Activated T-cell treated with anti-CD3 and anti-CD28 coated beads, Interleukin-2, amount 50 U/mL, for 4 hours (primary cell): ENCODE data around the gene TUBAL3. TPM values are rescaled to one million over a fixed set of nuclear protein-coding genes. Genes with fewer than 3 reads are reported as not detected.
"Not testable (repeated sequence)": the region's sequence is repeated elsewhere in the genome, so short reads cannot be mapped to it uniquely, and the experiment has no call there.

ENCODE experiments used
- ATAC-seq, 2 donors: fragments of 200-7000 bp; cut with Tn5 transposase; one replicate each; pipeline ENCODE4 v1.10.0; 2021
- DNase-seq: peaks from one replicate; pipeline ENCODE4 v3.0.0-alpha.2; 2020
- H3K27me3 Mint-ChIP-seq: one replicate; pipeline ENCODE4 v1.8.0; 2021; ENCODE audit warnings: low read depth, mixed read lengths
- H3K36me3 Mint-ChIP-seq: one replicate; pipeline ENCODE4 v1.8.0; 2022; ENCODE audit warnings: mixed read lengths; ENCODE audit not compliant: insufficient read depth
- H3K4me1 Mint-ChIP-seq: one replicate; pipeline ENCODE4 v1.8.0; 2021; ENCODE audit warnings: low read depth, mixed read lengths
- H3K4me3 Mint-ChIP-seq: one replicate; pipeline ENCODE4 v1.8.0; 2021; ENCODE audit warnings: mild to moderate bottlenecking, moderate library complexity, mixed read lengths
- H3K9me3 Mint-ChIP-seq: one replicate; pipeline ENCODE4 v1.8.0; 2021; ENCODE audit warnings: mixed read lengths
- total RNA-seq, 3 donors: library from RNA; stranded (reverse); gene quantifications; one replicate each; pipeline ENCODE4 v1.2.1, GENCODE V29; 2021

Gene TUBAL3
- total RNA-seq, 3 donors from 2014 or later = not detected

DNA sequence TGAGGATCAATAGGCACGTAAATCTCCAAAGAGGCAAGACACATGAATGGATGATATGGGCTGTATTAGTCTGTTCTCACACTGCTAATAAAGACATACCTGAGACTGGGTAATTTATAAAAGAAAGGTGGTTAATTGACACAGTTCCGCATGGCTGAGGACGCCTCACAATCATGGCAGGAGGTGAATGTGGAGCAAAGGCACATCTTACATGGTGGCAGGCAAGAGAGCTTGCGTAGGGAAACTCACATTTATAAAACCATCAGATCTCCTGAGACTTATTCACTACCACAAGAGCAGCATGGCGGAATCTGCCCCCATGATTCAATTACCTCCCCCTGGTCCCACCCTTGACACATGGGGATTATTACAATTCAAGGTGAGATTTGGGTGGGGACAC, 25.4 kb downstream of the TUBAL3 start:
- not testable (repeated sequence) for ATAC-seq, DNase-seq, H3K4me1 Mint-ChIP-seq, H3K9me3 Mint-ChIP-seq, H3K4me3 Mint-ChIP-seq, H3K27me3 Mint-ChIP-seq, H3K36me3 Mint-ChIP-seq

- Mint-ChIP-seq H3K9me3 (peaks cover 4% of the 10 kb centered on the region), H3K4me1 (no peaks in the 10 kb centered on the region), H3K4me3 (no peak overlapping the region), H3K36me3 (no peaks in the 10 kb centered on the region), H3K27me3 (peaks cover 6% of the 10 kb centered on the region)
- no peak for DNase-seq
- no peak for ATAC-seq
These were observed 28.2 kb downstream of the TUBAL3 start for GRCh38 chr10:5376450-5376849.

DNA sequence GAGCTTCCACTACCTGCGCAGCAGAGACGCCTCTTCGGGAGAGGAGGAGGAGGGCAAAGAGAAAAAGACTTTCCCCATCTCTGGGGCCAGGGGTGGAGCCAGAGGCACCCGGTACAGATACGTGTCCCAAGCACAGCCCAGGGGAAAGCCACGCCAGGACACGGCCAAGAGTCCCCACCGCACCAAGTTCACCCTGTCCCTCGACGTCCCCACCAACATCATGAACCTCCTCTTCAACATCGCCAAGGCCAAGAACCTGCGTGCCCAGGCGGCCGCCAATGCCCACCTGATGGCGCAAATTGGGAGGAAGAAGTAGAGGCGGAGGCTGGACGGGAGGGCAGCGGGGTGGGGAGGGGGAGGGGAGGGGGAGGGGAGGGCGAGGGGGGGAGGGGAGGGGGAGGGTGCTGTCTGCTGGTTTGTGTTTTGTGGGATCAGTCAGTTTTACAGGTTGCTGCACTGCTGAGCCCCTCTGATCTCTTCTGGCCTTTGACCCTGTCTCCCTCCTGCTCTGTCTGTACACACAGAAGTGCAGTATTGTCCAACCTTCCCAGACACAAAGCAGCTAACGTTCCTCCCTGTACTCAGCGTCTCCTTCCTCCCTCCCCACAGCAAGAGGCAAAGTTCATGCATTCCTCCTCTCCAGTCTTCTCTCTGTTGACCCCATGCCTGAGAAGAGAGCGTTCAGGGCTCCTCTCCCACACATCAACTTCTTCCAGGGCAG, 30.6 kb downstream of the TUBAL3 start:
- DNase-seq (no peak), ATAC-seq (no peak)
- Mint-ChIP-seq H3K9me3 (peaks cover under 1% of the 10 kb centered on the region), H3K36me3 (no peaks in the 10 kb centered on the region), H3K4me1 (no peaks in the 10 kb centered on the region), H3K4me3 (no peak overlapping the region), H3K27me3 (peaks cover 6% of the 10 kb centered on the region)

- H3K4me3 Mint-ChIP-seq = no peak overlapping the region
- no peaks in the 10 kb centered on the region for H3K4me1 Mint-ChIP-seq
- peaks cover 6% of the 10 kb centered on the region for H3K27me3 Mint-ChIP-seq
- H3K36me3 Mint-ChIP-seq = no peaks in the 10 kb centered on the region
- ATAC-seq (no peak), DNase-seq (no peak)
- H3K9me3 Mint-ChIP-seq = no peaks in the 10 kb centered on the region
These were observed 31.3 kb downstream of the TUBAL3 start for GRCh38 chr10:5373307-5373706.

- no peaks in the 10 kb centered on the region for H3K4me1 Mint-ChIP-seq
- no peak overlapping the region for H3K4me3 Mint-ChIP-seq
These were observed 33.9 kb downstream of the TUBAL3 start for GRCh38 chr10:5370493-5371352.

GRCh38 chr10:5369362-5370158, 35.1 kb downstream of the TUBAL3 start:
- Mint-ChIP-seq H3K4me3 (no peak overlapping the region), H3K4me1 (no peaks in the 10 kb centered on the region), H3K27me3 (peaks cover 4% of the 10 kb centered on the region), H3K36me3 (no peaks in the 10 kb centered on the region), H3K9me3 (no peaks in the 10 kb centered on the region)
- DNase-seq (no peak), ATAC-seq (no peak)

More at GRCh38 chr10:5370493-5371352, 33.9 kb downstream of the TUBAL3 start:
- Mint-ChIP-seq H3K9me3 (no peaks in the 10 kb centered on the region), H3K27me3 (peaks cover 6% of the 10 kb centered on the region), H3K36me3 (no peaks in the 10 kb centered on the region)
- ATAC-seq (no peak), DNase-seq (no peak)

DNA sequence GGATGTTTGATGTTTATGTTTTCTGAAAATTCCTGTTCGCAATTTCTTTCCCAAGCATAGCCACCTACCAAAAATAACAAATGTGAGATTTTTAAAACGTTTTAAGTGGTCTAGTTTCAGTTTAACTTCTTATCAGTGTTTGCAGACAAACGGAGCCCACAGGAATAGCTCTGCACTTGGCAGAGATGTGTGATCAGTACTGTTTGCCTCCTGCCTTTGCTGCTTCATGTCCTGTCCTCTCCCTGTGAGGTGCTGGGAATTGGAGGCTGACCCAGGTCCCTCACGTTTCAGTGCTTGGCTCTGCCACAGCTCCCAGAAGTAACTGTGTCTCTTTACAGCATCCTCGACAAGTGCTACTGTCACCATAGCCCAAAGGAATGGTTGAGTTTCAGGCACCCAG, 38.7 kb downstream of the TUBAL3 start:
- Mint-ChIP-seq H3K4me1 (no peaks in the 10 kb centered on the region), H3K4me3 (no peak overlapping the region), H3K27me3 (peaks cover 11% of the 10 kb centered on the region), H3K9me3 (no peaks in the 10 kb centered on the region), H3K36me3 (no peaks in the 10 kb centered on the region)
- no peak for DNase-seq
- no peak for ATAC-seq

GRCh38 chr10:5364890-5365338, 39.7 kb downstream of the TUBAL3 start, which contains the start of gene UCN3:
Gene UCN3 (plus strand): TSS chr10:5364966. CDS start chr10:5373721, 8,755 bp downstream.
- Mint-ChIP-seq H3K27me3 (peaks cover 12% of the 10 kb centered on the region), H3K4me3 (no peak within 1 kb of the TSS), H3K9me3 (no peaks in the 10 kb centered on the region), H3K36me3 (no peaks in the 10 kb centered on the region), H3K4me1 (no peaks in the 10 kb centered on the region)
- ATAC-seq = no peak
- no peak for DNase-seq

GRCh38 chr10:5364374-5364773, 40.3 kb downstream of the TUBAL3 start:
- H3K27me3 Mint-ChIP-seq = peaks cover 16% of the 10 kb centered on the region
- DNase-seq (no peak), ATAC-seq (no peak)
- no peak overlapping the region for H3K4me3 Mint-ChIP-seq
- H3K4me1 Mint-ChIP-seq = no peaks in the 10 kb centered on the region
- H3K36me3 Mint-ChIP-seq = no peaks in the 10 kb centered on the region
- H3K9me3 Mint-ChIP-seq = no peaks in the 10 kb centered on the region

- ATAC-seq (no peak), DNase-seq (no peak)
- no peaks in the 10 kb centered on the region for H3K9me3 Mint-ChIP-seq
- H3K4me3 Mint-ChIP-seq = no peak overlapping the region
- peaks cover 16% of the 10 kb centered on the region for H3K27me3 Mint-ChIP-seq
- no peaks in the 10 kb centered on the region for H3K36me3 Mint-ChIP-seq
- H3K4me1 Mint-ChIP-seq = no peaks in the 10 kb centered on the region
These were observed 41.8 kb downstream of the TUBAL3 start for GRCh38 chr10:5362873-5363272.

- no peaks in the 10 kb centered on the region for H3K9me3 Mint-ChIP-seq
- no peak overlapping the region for H3K4me3 Mint-ChIP-seq
- no peak for DNase-seq
- H3K36me3 Mint-ChIP-seq = no peaks in the 10 kb centered on the region
- H3K4me1 Mint-ChIP-seq = no peaks in the 10 kb centered on the region
- peaks cover 18% of the 10 kb centered on the region for H3K27me3 Mint-ChIP-seq
- ATAC-seq = peak in 1 of 2 donors; percentile 43
These were observed 42.7 kb downstream of the TUBAL3 start for GRCh38 chr10:5361966-5362365.

GRCh38 chr10:5360318-5360915, 44.2 kb downstream of the TUBAL3 start:
- DNase-seq = no peak
- no peak overlapping the region for H3K4me3 Mint-ChIP-seq

DNA sequence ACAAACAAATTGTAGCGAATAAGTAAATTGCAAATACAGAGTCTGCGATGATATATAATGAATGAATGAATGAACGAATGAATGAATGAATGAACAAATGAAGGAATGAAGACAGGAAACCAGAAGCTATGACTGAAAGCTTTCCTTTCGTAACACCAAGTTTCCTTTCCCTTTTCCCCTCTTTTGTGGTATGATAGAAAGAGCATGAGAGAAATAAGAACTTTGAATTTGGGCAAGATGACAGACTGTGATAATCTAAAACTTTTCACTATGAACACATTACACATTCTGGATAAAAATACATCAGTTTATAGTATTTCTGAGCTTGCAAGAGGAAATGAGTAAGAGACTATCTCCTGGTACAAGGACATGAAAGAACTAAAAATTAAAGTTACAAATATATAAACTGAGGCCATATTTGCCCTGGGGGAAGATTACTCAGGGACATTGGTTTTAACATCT, 48.3 kb downstream of the TUBAL3 start:
- H3K4me1 Mint-ChIP-seq = peaks cover 3% of the 10 kb centered on the region
- peaks cover 19% of the 10 kb centered on the region for H3K27me3 Mint-ChIP-seq
- H3K36me3 Mint-ChIP-seq = no peaks in the 10 kb centered on the region
- H3K9me3 Mint-ChIP-seq = no peaks in the 10 kb centered on the region
- ATAC-seq (peak; percentile 71 to 91), DNase-seq (no peak)
- no peak overlapping the region for H3K4me3 Mint-ChIP-seq

More at GRCh38 chr10:5360318-5360915, 44.2 kb downstream of the TUBAL3 start:
- Mint-ChIP-seq H3K9me3 (no peaks in the 10 kb centered on the region), H3K36me3 (no peaks in the 10 kb centered on the region), H3K4me1 (peaks cover 3% of the 10 kb centered on the region), H3K27me3 (peaks cover 21% of the 10 kb centered on the region)
- ATAC-seq = no peak
